HG02623 (cell line): ENCODE results near the gene NPHP1.
"Not testable (repeated sequence)": the region's sequence is repeated elsewhere in the genome, so short reads cannot be mapped to it uniquely, and the experiment has no call there.

Source experiments
- ATAC-seq: cut with Tn5 transposase; IDR thresholded peaks from one replicate; pipeline ENCODE4 v1.9.1; 2021; ENCODE audit warnings: moderate library complexity; ENCODE audit not compliant: unreplicated experiment

NPHP1 gene

GRCh38 chr2:110198016-110198415 is 6.8 kb downstream of the NPHP1 start:
- ATAC-seq: no peak

- ATAC-seq: no peak
Observed at GRCh38 chr2:110197452-110197851, 7.4 kb downstream of the NPHP1 start.

GRCh38 chr2:110190169-110190568 is 14.6 kb downstream of the NPHP1 start:
- ATAC-seq: not testable (repeated sequence)

DNA sequence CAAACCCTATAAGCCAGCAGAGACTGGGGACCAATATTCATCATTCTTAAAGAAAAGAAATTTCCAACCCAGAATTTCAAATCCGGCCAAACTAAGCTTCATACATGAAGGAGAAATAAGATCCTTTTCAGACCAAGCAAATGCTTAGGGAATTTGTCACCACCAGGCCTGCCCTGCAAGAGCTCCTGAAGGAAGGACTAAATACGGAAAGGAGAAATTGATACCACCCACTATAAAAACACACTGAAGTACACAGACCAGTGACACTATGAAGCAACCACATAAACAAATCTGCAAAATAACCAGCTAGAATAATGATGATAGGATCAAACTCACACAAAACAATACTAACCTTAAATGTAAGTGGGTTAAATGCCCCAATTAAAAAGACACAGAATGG is 22.4 kb downstream of the NPHP1 start:
- ATAC-seq: no peak

GRCh38 chr2:110180036-110180435 is 24.8 kb downstream of the NPHP1 start:
- ATAC-seq: no peak

DNA sequence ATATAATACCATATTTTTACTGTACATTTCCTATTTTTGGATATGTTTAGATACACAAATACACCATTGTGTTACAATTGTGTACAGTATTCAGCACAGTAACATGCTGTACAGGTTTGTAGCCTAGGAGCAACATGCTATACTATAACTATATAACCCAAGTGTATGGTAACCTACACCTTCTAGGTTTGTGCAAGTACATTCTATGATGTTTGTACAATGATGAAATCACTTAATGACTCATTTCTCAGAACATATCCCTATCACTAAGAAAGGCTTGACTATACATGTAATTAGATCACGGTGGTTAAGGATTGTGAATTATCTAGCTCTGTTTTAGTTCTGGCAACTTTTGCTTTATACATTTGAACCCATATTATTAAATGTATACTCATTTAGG is 31.3 kb downstream of the NPHP1 start:
- no peak for ATAC-seq

- ATAC-seq: no peak
Observed at GRCh38 chr2:110172506-110172905, 32.3 kb downstream of the NPHP1 start.

DNA sequence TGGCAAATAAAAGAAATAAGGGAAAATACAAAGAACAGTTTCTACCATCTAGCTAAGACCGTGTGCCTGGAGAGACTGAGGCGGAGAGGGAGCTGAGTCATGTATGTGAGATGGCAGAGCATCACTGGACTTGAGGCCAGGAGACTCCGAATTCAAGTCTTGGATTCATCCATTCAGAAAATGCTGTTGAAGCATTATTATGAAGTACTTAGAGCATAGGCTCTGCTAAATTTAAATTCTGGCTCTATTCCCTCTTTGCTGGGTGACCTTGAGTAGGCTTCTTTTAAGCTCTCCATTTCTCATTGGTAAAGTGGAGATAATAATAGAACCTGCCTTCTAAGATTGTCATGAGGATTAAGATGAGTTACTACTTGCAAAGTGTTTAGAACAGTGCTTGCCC is 34.7 kb downstream of the NPHP1 start:
- no peak for ATAC-seq

DNA sequence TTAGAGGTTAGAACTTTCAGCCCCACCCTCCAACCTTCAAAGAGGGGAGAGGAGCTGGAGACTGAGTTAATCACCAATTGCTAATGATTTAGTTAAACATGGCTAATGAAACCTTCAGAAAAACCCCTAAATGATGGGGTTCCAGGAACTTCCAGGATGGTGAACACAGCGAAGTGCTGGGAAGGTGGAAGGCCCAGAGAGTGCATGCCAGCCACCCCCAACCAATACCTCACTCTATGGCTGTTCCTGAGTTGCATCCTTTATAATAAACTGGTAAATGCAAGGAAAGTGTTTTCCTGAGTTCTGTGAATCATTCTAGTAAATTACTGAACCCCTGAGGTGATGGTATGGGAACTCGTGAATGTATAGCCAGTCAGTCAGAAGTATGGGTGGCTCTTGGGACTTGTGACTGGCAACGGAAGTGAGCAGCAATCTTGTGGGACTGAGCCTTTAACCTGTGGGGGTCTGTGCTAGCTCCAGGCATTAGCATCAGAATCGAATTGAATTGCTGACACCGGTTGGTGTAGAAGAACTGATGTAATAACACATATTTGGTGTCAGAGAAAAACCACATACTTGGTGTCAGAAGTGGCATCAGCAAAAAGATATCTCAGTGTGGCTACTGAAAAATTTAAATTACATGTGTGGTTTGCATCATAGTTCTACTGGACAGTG is 37.4 kb downstream of the NPHP1 start:
- no peak for ATAC-seq

- no peak for ATAC-seq
Observed at GRCh38 chr2:110166266-110166665, 38.5 kb downstream of the NPHP1 start.

GRCh38 chr2:110157153-110157793 is 47.5 kb downstream of the NPHP1 start:
- no peak for ATAC-seq

DNA sequence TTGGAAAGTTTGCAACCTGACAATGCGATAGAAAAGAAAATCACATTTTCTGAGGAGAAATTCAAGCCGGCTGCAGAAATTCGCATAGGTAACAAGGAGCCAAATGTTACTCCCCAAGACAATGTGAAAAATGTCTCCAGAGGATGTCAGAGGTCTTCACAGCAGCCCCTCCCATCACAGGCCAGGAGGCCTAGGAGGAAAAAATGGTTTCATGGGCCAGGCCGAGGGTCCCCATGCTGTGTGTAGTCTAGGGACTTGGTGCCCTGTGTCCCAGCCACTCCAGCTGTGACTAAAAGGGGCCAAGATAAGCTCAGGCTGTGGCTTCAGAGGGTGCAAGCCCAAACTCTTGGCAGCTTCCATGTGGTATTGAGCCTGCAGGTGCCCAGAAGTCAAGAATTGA is 50.0 kb downstream of the NPHP1 start:
- ATAC-seq: not testable (repeated sequence)

DNA sequence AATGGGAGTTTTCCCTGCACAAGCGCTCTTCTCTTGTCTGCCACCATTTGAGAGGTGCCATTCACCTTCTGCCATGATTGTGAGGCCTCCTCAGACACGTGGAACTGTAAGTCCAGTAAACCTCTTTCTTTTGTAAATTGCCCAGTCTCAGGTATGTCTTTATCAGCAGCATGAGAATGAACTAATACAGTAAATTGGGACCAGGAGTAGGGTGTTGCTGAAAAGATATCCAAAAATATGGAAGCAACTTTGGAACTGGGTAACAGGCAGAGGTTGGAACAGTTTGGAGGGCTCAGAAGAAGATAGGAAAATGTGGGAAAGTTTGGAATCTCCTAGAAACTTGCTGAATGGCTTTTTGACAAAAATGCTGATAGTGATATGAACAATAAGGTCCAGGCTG is 50.6 kb downstream of the NPHP1 start:
- not testable (repeated sequence) for ATAC-seq

- ATAC-seq: no peak
Observed at GRCh38 chr2:110153416-110153815, 51.4 kb downstream of the NPHP1 start.

DNA sequence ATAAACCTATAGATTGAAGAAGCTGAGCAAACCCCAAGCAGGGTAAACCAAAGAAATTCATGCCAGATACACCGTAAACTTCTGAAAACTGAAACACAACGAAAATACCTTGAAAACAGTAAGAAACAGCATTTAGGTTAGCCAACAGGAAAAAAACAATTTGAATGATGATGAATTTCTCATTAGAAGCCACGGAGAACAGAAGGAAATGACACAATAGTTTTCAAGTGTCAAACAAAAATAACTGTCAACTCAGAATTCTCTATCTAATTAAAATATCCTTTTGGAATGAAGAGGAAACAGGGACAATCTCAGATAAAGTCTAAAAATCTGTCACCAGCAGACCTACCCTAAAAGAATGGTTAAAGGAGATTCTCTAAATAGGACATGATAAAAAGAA is 51.9 kb downstream of the NPHP1 start:
- ATAC-seq: no peak

GRCh38 chr2:110149330-110150220 is 55.2 kb downstream of the NPHP1 start:
- no peak for ATAC-seq

DNA sequence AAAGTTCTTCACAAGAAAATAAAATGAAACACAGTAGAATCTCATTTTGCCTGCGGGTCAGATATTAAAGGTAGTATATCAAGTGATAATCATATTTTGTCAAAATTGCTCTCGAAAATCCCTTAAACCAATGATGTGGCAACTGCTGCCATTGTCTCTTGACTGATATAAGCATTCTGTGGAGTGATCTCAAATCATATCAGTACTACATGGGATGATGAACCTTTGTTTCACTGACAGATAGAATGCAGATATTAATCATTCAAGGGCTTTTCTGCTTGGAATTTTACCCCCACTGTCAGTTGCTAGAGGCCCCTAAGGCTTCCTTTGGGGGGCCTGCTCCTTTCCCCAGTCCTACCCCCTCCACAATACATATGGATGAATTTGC is 57.9 kb downstream of the NPHP1 start:
- ATAC-seq: no peak

DNA sequence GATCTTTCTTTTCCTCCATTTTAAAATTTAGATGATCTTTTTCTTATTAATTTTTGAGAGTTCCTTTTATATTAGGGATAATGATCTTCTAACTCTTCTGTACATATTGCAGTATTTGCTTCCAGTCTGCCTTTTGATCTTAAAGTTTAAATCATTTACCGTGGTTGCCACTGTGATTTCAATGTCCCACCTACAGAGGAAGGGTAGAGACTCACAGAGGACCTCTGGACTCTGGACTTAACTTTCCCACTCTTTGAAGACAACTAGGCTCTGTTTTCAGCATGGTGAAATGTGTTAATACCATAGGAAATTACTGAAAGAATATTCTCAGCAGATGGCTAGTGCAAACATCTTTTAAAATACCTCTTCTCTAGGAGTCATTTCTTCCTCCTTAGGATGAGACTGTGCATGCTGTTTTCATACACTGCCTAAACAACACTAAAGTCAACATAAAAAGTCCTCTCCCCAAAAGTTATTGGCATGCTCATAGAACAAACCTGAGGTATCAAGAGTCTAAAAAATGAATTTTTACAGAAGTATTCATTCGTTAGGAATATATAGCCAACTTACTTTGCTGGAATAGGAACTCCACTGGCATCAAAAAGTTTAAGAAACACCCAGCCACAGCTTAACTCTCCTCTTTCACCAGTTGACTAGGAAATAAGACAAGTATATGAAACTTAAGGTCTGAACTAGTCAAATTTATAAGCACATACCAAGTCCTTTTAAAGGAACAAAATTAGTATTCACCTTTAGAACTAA is 58.4 kb downstream of the NPHP1 start:
- no peak for ATAC-seq

- ATAC-seq: no peak
Observed at GRCh38 chr2:110143982-110144381, 60.8 kb downstream of the NPHP1 start.

- ATAC-seq: no peak
Observed at GRCh38 chr2:110140401-110140800, 64.4 kb downstream of the NPHP1 start.

- no peak for ATAC-seq
Observed at GRCh38 chr2:110134025-110134424, 70.8 kb downstream of the NPHP1 start.
